SW 1271 (cell line): ENCODE measurements around the gene RIMS3.
"Not testable (repeated sequence)": the region's sequence is repeated elsewhere in the genome, so short reads cannot be mapped to it uniquely, and the experiment has no call there.

Experiments used
- DNase-seq, 2 experiments: peaks; one replicate each; lab custom pipeline; 2025; lab: John Stamatoyannopoulos, UW

The RIMS3 gene

GRCh38 chr1:40630488-40631223, 34.8 kb downstream of the RIMS3 start:
- no peak for DNase-seq

- DNase-seq = not testable (repeated sequence)
These were observed 35.9 kb downstream of the RIMS3 start for GRCh38 chr1:40629546-40629945.

DNA sequence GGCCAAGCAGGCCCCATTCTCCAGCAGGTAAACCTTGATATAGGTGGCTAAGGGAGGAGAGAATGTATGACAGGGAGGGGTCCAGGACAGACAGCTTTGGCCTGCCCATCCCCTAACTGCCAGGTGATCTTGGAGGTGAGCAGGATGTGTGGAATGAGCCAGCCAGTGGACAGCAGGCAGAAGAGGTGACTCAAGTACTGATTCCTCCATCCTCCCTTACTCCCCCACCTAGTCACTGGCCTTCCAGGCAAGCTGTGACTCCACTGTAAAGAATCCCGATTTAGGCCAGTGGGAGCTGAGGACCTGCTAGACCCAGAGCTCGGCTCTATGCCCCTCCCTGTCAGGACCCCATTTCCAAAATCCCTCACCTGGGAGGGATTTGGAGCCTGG, 36.6 kb downstream of the RIMS3 start:
- DNase-seq = no peak

DNA sequence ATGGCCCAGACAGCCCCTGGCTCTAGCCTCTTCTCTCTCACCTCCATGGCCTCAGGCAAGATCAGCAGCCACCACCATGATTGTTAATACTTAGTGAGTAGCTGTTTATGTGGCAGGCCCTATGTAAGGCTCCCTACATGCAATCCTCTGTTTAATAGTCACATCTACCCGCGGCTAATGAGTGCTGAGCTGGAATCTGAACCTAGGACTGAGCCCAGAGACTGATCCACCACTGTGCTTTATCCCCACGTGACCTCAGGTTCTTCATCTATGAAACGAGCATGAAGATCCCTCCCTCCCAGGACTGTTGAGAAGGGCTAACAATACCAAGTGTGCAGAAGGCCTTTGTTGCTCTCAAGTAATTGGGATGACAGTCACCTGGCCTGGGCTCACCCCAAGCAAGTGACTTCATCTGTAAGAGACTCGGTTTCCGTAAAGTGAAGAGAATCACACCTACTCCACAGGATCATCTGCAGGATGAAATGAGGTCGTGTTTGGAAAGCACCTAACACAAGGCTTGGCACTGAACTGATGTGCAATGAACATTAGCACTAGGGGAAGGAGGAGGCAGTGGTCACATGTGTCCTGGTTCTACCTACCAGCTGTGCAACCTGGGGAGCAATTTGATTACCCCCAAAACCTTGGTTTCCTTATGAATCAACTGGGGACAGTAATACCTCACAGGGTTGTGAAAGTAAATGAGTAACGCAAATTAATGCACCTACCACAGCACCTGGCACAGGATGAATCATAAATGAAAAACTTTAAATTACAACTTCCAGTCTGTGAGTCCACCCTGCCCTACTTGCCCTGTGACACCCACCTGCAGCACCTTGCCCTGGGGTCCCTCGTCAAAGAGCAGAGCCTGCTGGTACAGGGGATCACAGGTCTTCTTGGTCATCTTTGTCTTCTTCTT, 37.2 kb downstream of the RIMS3 start:
- DNase-seq = no peak

- DNase-seq = no peak
These were observed 39.1 kb downstream of the RIMS3 start for GRCh38 chr1:40626383-40626770.

DNA sequence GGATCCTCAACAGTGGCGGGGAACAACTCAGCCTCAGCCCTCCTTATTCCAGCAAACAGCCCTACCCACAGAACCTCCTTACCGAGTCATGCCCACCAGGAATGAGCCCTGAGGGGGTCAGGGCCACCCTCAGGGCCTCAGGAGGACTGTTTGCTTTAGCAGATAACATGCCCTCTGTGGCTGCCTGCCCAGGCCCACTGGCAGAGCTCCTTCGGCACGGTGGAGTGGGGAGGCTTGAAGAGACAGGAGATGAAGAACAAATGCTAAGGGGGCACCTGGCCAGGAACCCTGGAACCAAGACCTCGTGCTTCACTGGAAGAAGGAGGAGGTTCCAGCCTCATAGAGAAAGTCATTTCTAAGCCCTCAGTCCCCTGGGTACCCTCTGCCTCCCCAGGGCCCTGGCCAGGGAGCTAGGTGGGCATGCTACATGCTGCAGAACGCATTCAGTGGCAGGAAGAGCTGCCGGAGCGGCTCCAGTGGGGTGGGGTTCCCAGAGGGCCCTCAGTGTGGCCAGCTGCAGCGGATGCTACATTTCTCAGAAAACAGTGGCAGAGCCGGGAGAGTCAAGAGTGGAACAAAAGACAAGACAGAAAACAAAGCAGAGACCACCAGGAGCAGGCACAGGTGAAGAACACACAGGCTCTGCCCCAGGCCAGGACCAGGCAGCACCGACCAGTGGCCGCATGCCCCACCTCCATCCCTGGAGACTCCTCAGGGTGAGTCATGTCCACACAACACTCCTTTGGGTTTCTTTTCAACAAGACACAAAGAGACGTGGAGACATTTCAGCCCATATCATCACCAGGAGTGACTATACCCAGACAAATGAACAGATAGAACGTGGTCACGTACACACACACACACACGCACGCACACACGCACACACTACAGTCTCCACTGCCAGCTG, 39.8 kb downstream of the RIMS3 start:
- no peak for DNase-seq

- no peak for DNase-seq
These were observed 40.4 kb downstream of the RIMS3 start for GRCh38 chr1:40625076-40625475.

GRCh38 chr1:40622936-40623629, 42.4 kb downstream of the RIMS3 start:
- DNase-seq = no peak

DNA sequence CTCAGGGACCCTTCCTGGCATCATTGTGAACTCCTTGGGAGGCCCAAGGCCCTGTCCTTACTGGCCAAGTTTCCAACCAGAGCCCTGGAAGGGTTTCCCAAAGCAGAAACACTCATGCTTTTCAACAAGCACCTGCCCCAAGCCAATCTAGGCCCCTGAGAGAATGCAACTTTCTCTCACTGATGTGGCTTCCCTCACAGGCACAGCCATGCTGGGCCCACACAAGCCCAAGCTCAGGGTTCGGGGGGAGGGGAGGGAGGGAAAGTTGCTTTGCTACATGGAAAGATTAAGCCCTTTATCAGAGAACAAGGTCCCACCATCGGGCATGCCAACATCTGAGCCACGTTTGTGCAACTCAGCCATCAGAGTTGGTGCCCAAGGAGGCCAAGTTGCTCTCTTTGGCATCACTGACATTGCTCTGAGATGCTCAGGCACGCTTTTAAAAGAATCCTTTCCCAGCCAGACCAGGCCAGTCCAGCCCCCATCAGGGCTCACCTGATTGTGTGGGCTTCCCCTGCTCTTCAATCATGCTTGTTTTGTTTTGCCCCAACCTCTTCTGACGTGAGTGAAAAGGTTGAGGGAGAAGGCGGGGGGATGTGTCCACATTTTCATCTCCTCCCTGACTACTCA, 43.5 kb downstream of the RIMS3 start:
- DNase-seq = no peak

DNA sequence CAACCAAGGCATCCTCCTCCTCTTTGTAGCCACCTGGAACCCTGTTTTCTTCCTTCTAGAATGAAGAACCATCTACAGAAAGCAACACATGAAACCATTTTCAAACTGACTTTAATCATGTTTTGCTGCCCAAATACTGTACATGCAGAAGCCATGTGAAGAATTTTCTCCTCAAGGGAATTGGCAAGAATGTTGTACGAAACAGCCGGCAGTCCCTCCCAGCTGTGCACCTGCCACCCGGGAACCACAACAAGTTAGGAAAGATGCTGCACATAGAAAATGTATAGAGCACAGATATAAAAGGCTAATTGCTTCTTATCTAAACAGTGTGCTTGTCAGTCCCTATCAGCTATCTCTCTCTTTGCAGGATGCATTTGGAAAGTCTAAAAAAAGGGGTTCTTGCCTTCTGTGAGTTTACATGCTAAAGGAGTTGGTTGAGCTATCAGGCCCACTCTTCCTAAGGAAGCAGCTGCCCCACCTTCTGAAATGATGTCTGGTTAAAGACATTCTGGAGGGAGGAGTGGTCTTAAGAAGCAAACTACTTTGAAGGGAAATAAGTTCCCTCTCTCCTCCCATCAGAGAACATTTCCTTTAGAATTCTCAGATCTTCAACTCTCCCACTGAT, 44.8 kb downstream of the RIMS3 start:
- DNase-seq = no peak

DNA sequence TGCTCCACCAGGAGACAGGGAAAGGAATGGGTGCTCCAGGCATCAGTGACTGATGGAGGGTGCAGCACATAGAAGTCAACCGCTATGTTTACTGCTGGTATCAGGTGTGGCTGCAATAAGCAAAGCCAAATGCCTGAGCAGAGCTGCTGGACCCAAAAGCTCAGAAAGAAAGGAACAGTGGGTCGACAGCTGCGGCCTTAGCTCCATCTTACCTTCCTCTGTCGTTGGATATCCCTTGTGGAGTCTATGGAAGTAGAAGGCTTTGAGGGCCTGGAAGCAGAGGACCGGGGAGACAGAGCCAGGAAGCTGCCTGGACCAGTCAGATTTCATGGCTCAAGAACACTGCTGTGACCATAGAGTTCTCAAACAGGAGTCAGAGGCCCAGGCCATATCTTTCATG, 45.3 kb downstream of the RIMS3 start:
- no peak for DNase-seq

DNA sequence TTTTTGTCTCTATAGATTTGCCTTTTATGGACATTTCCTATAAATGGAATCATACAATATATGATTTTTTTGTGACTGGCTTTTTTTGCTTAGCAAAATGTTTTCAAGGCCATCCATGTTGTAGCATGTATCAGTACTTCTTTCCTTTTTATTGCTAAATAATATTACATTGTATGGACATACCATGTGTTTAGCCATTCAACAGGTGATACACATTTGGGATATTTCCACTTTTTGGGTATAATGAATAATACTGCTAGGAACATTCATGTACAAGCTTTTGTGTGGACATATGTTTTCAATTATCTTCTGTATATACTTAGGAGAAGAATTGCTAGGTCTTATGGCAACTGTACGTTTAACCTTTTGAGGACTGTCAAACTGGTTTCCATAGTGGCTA, 47.4 kb downstream of the RIMS3 start:
- DNase-seq = no peak

DNA sequence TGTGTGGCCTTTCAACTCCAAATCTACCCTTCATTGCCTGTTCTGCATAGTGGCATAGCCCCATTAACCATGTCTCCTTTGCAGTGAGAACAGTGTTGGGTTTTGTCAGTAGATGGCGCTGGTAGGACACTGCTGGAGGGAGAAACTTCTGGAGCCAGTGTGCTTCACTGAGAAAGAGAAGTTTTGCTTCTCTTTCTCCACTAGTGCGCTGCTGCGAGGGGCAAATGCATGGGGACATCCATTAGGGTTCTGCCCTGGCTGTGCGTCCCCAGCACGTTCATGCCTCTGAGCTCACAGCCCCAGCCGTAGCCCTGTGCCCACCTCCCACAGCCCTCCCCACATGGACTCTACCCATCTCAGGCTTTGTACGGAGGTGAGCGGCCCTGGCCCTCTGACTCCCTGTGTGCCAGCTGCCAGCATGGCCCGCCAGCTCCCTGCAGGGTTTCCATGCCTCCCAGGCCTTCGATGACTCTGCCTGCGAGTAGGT, 53.1 kb downstream of the RIMS3 start:
- DNase-seq = peak in 1 of 2 experiments; percentile 27

DNA sequence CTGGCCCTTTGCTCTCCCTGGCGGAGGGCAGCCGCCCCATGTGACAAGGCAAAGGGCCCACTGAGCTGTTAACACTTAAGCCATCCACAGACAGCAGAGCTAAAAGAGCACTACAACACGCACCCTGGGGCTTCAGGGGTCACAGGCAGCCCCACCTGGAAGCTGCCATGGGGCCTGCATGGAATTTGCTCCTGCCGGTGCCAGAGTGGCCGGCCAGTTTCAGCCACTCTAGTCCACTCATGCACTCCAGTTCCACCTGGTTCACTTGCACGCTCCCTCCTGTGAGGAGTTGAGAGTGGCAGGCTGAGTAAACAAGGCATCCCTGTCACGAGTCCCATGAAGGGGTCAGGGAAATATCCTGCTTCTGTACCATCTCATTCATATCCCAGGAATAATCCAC, 55.3 kb downstream of the RIMS3 start:
- no peak for DNase-seq

DNA sequence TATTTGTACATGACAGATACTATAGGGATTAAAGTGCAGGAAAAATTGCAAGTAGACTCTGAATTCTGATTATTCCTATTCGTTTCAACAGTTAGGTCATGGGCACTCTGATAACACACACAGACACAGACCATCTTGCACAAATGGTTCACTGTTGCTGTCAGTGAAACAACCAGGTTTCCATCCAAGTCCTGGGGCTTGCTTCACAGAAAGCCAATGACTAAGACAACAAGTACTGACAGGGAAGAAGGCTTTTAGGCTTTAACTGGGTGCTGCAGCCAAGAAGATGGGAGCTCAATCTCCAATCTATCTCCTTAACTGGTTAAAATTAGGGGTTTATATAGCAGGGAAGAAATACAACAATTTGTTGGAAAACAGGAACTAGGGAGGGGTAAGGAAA, 57.6 kb downstream of the RIMS3 start:
- DNase-seq = no peak

GRCh38 chr1:40606978-40607377, 58.5 kb downstream of the RIMS3 start:
- no peak for DNase-seq

DNA sequence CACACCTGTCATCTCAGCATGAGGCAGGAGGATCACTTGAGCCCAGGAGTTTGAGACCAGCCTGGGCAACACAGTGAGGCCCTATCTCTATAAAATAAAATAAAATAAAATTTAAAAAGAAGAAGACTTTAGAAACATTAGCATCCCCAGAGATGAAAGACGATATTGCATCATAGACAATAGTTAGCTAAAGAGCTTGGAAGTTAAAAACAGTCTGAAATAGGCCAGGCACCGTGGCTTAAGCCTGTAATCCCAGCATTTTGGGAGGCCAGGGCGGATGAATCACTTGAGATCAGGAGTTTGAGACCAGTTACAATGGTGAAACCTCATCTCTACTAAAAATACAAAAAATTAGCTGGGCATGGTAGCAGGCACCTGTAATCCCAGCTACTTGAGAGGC, 59.3 kb downstream of the RIMS3 start:
- DNase-seq = no peak

DNA sequence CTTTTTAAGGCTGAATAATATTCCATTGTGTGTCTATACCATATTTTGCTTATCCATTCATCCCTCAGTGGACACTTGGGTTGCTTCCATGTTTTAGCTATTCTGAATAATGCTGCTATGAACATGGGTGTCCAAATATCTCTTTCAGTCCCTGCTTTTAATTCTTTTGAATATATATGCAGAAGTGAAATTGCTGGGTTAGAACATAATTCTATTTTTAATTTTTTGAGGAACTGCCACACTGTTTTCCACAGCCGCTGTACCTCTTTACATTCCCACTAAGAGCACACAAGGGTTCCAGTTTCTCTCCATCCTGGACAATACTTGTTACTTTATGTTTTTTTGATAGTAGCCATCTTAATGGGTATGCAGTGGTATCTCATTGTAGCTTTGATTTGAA, 65.6 kb downstream of the RIMS3 start:
- DNase-seq = no peak

DNA sequence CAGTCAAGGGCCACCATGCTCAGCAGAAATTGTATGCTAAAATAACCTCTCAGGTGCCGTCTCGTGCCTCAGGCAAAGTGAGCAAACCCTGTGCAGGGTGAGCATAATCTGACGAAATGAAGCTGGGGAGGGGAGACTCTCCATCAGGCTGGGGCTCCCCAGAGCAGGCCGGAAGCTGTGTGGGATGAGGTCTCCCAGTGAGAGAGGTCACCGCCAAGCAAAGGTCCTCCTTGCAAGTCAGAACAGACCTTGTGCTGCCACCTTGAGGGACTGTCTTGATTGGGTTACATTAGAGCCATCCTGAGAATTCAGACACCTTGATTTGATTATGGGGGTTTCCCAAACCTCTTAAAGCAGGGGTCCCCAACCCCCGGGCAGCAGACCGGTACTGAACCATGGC, 69.9 kb downstream of the RIMS3 start:
- no peak for DNase-seq

GRCh38 chr1:40594187-40594531, 71.3 kb downstream of the RIMS3 start:
- no peak for DNase-seq
